HEK293 (cell line): ENCODE data around the gene S100PBP.

Experiments used
- TCF7L2 ChIP-seq: IDR thresholded peaks from 2 replicates; pipeline ENCODE4 v1.6.1; 2011; ENCODE audit warnings: low read depth, mild to moderate bottlenecking, inconsistent platforms, low read length, moderate library complexity, borderline replicate concordance
- ZFP37 ChIP-seq: fragments of 450-650 bp; formaldehyde crosslinking; IDR thresholded peaks from 2 replicates; pipeline ENCODE4 v1.5.1; 2016; ENCODE audit warnings: missing biosample characterization, missing genetic modification characterization
- ZNF112 ChIP-seq: fragments of 450-650 bp; formaldehyde crosslinking; IDR thresholded peaks from 2 replicates; pipeline ENCODE4 v1.5.0; 2017; ENCODE audit warnings: missing biosample characterization, missing genetic modification characterization
- ZNF211 ChIP-seq: fragments of 450-650 bp; formaldehyde crosslinking; IDR thresholded peaks from 2 replicates; pipeline ENCODE4 v1.5.1; 2016; ENCODE audit warnings: low read depth, missing biosample characterization, missing genetic modification characterization
- ZNF23 ChIP-seq: fragments of 450-650 bp; formaldehyde crosslinking; IDR thresholded peaks from 2 replicates; pipeline ENCODE4 v1.5.1; 2016; ENCODE audit warnings: missing biosample characterization, missing genetic modification characterization, borderline replicate concordance
- ZNF558 ChIP-seq: fragments of 450-650 bp; formaldehyde crosslinking; IDR thresholded peaks from 2 replicates; pipeline ENCODE4 v1.5.1; 2016; ENCODE audit warnings: missing biosample characterization, missing genetic modification characterization
- TF ChIP-seq, protein P1 (sequence below): fragments of 450-650 bp; formaldehyde crosslinking; IDR thresholded peaks from 2 replicates; pipeline ENCODE4 v1.5.1; 2016; ENCODE audit warnings: missing biosample characterization, missing genetic modification characterization

DNA sequence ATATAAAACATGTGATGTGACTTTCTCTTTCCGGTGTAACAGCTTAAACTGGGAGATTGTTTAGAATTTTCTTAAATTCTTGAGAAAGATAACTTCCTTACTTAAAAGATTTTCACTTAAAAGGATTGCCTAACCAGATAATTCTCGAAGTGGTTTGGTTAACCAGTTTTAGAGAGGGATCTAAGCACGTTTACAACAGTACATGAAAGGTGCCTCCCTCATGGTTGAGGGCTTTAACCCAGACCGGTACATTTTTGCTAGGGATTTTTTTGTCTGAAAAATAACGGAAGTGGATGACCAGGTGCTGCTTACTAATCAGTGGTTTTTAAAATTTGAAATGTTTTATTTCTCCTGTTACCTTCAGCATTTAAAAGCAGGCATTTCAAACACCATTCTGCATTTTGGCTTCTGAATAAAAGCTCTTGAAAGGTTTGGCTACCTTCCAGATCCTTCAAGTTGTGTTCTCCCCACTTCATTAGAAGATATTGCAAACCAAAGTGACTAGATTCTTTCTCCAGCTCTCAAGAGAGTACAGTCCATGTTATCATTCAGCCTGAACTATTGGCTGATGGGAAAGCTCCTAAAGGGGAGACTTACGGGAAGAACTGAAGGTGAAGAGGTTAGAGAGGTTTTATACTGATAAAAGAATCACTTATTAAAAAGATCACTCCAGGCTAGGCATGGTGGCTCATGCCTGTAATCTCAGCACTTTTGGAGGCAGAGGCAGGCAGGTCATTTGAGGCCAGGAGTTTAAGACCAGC, 12.8 kb downstream of the S100PBP start:
- TF ChIP-seq, protein P1, sequence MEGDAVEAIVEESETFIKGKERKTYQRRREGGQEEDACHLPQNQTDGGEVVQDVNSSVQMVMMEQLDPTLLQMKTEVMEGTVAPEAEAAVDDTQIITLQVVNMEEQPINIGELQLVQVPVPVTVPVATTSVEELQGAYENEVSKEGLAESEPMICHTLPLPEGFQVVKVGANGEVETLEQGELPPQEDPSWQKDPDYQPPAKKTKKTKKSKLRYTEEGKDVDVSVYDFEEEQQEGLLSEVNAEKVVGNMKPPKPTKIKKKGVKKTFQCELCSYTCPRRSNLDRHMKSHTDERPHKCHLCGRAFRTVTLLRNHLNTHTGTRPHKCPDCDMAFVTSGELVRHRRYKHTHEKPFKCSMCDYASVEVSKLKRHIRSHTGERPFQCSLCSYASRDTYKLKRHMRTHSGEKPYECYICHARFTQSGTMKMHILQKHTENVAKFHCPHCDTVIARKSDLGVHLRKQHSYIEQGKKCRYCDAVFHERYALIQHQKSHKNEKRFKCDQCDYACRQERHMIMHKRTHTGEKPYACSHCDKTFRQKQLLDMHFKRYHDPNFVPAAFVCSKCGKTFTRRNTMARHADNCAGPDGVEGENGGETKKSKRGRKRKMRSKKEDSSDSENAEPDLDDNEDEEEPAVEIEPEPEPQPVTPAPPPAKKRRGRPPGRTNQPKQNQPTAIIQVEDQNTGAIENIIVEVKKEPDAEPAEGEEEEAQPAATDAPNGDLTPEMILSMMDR = no peak
- no peak for TF ChIP-seq TCF7L2
- TF ChIP-seq ZNF112 (tag by site-specific recombination) = no peak
- TF ChIP-seq ZFP37 = no peak
- no peak for TF ChIP-seq ZNF23 (tag by site-specific recombination)
- TF ChIP-seq ZNF211 (tag by site-specific recombination) = no peak
- no peak for TF ChIP-seq ZNF558 (tag by site-specific recombination)
